HEK293 (cell line): ENCODE data around the gene CKAP4.

ENCODE experiments used
- CTCF ChIA-PET: fragments of 350-600 bp; formaldehyde crosslinking; extraction: SDS; loops from one replicate; lab custom pipeline; 2021; ENCODE audit warnings: antibody characterized with exemption; lab: Yijun Ruan, JAX
- POLR2A ChIA-PET: fragments of 300-600 bp; formaldehyde crosslinking; extraction: SDS; loops from one replicate; lab custom pipeline; 2020; ENCODE audit warnings: antibody characterized with exemption, inconsistent platforms; lab: Yijun Ruan, JAX
- H3K27ac ChIP-seq: fragments of 200-500 bp; sonication (Bioruptor generic); 2 replicates; pipeline ENCODE4 v1.5.1; 2014; ENCODE audit warnings: low read depth, low read length, control low read depth, inconsistent platforms; ENCODE audit errors: extremely low read depth
- H3K36me3 ChIP-seq, 2 experiments: fragments of 200-500 bp in 1 of 2; sonication (Bioruptor generic) in 1 of 2; 1 replicate in 1 of 2; 2 replicates in 1 of 2; pipeline ENCODE4 v1.5.1; 2014 to 2017; ENCODE audit warnings: inconsistent platforms in 2 of 2, low read length in 2 of 2; ENCODE audit not compliant: control insufficient read depth in 2 of 2, insufficient read depth in 1 of 2
- H3K4me1 ChIP-seq: fragments of 200-500 bp; sonication (Bioruptor generic); 2 replicates; pipeline ENCODE4 v1.5.1; 2014; ENCODE audit warnings: mild to moderate bottlenecking, low read length, inconsistent platforms; ENCODE audit not compliant: control insufficient read depth, insufficient read depth
- H3K4me3 ChIP-seq: 2 replicates; pipeline ENCODE4 v1.5.1; 2011; ENCODE audit warnings: low read depth, mild to moderate bottlenecking, control low read depth, low read length, moderate library complexity
- H3K9me3 ChIP-seq: fragments of 200-500 bp; sonication (Bioruptor generic); 2 replicates; pipeline ENCODE4 v1.5.1; 2014; ENCODE audit warnings: low read depth, low read length, inconsistent platforms; ENCODE audit not compliant: control insufficient read depth, insufficient read depth
- GFI1B ChIP-seq: fragments of 450-650 bp; formaldehyde crosslinking; IDR thresholded peaks from 2 replicates; pipeline ENCODE4 v1.5.1; 2016; ENCODE audit warnings: missing biosample characterization, missing genetic modification characterization
- HOXC10 ChIP-seq: sonication (generic); formaldehyde crosslinking; IDR thresholded peaks from 2 replicates; pipeline ENCODE4 v1.8.1; 2023; ENCODE audit warnings: mild to moderate bottlenecking, missing genetic modification reagents
- SETDB1 ChIP-seq: IDR thresholded peaks from one replicate; pipeline ENCODE4 v1.6.1; 2017; ENCODE audit warnings: mild to moderate bottlenecking, low read length, moderate library complexity, mixed read lengths; ENCODE audit not compliant: insufficient read length
- YY1 ChIP-seq: fragments of 450-650 bp; formaldehyde crosslinking; IDR thresholded peaks from 2 replicates; pipeline ENCODE4 v1.5.1; 2018; ENCODE audit warnings: missing biosample characterization, missing genetic modification characterization
- ZNF133 ChIP-seq: fragments of 450-650 bp; formaldehyde crosslinking; IDR thresholded peaks from 2 replicates; pipeline ENCODE4 v1.5.1; 2016; ENCODE audit warnings: missing biosample characterization, missing genetic modification characterization
- ZNF140 ChIP-seq: fragments of 450-650 bp; formaldehyde crosslinking; IDR thresholded peaks from 2 replicates; pipeline ENCODE4 v1.5.1; 2016; ENCODE audit warnings: missing biosample characterization, missing genetic modification characterization
- ZNF24 ChIP-seq: fragments of 450-650 bp; formaldehyde crosslinking; IDR thresholded peaks from 2 replicates; pipeline ENCODE4 v1.5.1; 2016; ENCODE audit warnings: missing biosample characterization, missing genetic modification characterization
- ZNF426 ChIP-seq: fragments of 450-650 bp; formaldehyde crosslinking; IDR thresholded peaks from 2 replicates; pipeline ENCODE4 v1.5.1; 2017; ENCODE audit warnings: missing biosample characterization, missing genetic modification characterization, mild to moderate bottlenecking, inconsistent platforms, moderate library complexity
- ZNF600 ChIP-seq: fragments of 450-650 bp; formaldehyde crosslinking; IDR thresholded peaks from 2 replicates; pipeline ENCODE4 v1.5.1; 2016; ENCODE audit warnings: missing biosample characterization, missing genetic modification characterization
- ZNF660 ChIP-seq: fragments of 450-650 bp; IDR thresholded peaks from 2 replicates; pipeline ENCODE4 v1.5.1; 2018; ENCODE audit warnings: missing biosample characterization, mild to moderate bottlenecking, missing genetic modification characterization
- ZNF776 ChIP-seq: fragments of 450-650 bp; formaldehyde crosslinking; IDR thresholded peaks from 2 replicates; pipeline ENCODE4 v1.5.0; 2017; ENCODE audit warnings: missing biosample characterization, missing genetic modification characterization, borderline replicate concordance
- ZNF843 ChIP-seq: fragments of 450-650 bp; formaldehyde crosslinking; IDR thresholded peaks from 2 replicates; pipeline ENCODE4 v1.5.1; 2016; ENCODE audit warnings: missing biosample characterization, missing genetic modification characterization
- TF ChIP-seq, protein P1 (sequence below): fragments of 450-650 bp; formaldehyde crosslinking; IDR thresholded peaks from 2 replicates; pipeline ENCODE4 v1.5.1; 2017; ENCODE audit warnings: missing biosample characterization, missing genetic modification characterization
- TF ChIP-seq, protein P2 (sequence below): fragments of 450-650 bp; formaldehyde crosslinking; IDR thresholded peaks from 2 replicates; pipeline ENCODE4 v1.5.1; 2016; ENCODE audit warnings: missing biosample characterization, missing genetic modification characterization, low read depth
- TF ChIP-seq, protein P3 (sequence below): fragments of 450-650 bp; formaldehyde crosslinking; IDR thresholded peaks from 2 replicates; pipeline ENCODE4 v1.5.1; 2016; ENCODE audit warnings: missing biosample characterization, missing genetic modification characterization
- TF ChIP-seq, protein P4 (sequence below): fragments of 450-650 bp; formaldehyde crosslinking; IDR thresholded peaks from 2 replicates; pipeline ENCODE4 v1.5.1; 2016; ENCODE audit warnings: missing biosample characterization, missing genetic modification characterization
- TF ChIP-seq, protein P5 (sequence below): fragments of 450-650 bp; formaldehyde crosslinking; IDR thresholded peaks from 2 replicates; pipeline ENCODE4 v1.5.1; 2016; ENCODE audit warnings: missing biosample characterization, missing genetic modification characterization
- TF ChIP-seq, protein P6 (sequence below): fragments of 450-650 bp; formaldehyde crosslinking; optimal IDR thresholded peaks from 2 replicates; pipeline ENCODE3; 2016; ENCODE audit warnings: missing biosample characterization, mild to moderate bottlenecking, missing genetic modification characterization
- TF ChIP-seq, protein P7 (sequence below): fragments of 450-650 bp; formaldehyde crosslinking; IDR thresholded peaks from 2 replicates; pipeline ENCODE4 v1.5.0; 2017; ENCODE audit warnings: missing biosample characterization, missing genetic modification characterization, borderline replicate concordance

Gene CKAP4

DNA sequence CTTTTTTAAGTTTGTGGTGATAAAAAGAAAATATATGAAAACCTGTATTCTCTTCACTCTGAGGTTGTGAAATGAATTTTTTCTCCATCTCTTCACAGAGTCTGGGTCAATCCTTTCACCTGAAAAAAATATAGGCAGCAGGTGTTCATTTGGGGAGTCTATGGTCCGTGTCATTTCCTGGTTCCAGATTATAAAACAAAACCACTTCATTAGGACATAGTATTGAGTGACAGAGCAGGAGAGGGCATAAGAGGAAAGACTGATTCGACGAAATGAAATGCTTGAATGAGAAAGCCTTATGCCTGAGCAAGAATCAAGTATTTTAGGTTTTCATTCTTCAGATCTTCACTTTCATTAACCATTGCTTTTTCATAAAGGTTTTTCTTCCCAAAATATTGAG is 57.2 kb downstream of the CKAP4 start:
- no peaks in the 10 kb centered on the region for H3K4me1 ChIP-seq
- no peak overlapping the region for H3K4me3 ChIP-seq
- ChIA-PET POLR2A (no interaction called here), CTCF (interaction anchor here (0.5 to 0.7 kb wide), 2 partner anchors 423 to 1584 kb away, joined by 3 read pairs; partner anchors contain the start of gene ASCL4)
- H3K9me3 ChIP-seq, result no peaks in the 10 kb centered on the region
- no peaks in the 10 kb centered on the region for H3K36me3 ChIP-seq
- TF ChIP-seq, protein P1, sequence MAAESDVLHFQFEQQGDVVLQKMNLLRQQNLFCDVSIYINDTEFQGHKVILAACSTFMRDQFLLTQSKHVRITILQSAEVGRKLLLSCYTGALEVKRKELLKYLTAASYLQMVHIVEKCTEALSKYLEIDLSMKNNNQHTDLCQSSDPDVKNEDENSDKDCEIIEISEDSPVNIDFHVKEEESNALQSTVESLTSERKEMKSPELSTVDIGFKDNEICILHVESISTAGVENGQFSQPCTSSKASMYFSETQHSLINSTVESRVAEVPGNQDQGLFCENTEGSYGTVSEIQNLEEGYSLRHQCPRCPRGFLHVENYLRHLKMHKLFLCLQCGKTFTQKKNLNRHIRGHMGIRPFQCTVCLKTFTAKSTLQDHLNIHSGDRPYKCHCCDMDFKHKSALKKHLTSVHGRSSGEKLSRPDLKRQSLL (tag by site-specific recombination), result no peak
- no peak for TF ChIP-seq GFI1B (tag by site-specific recombination)
- TF ChIP-seq HOXC10 (CRISPR knock-in tag), result no peak
- TF ChIP-seq, protein P2, sequence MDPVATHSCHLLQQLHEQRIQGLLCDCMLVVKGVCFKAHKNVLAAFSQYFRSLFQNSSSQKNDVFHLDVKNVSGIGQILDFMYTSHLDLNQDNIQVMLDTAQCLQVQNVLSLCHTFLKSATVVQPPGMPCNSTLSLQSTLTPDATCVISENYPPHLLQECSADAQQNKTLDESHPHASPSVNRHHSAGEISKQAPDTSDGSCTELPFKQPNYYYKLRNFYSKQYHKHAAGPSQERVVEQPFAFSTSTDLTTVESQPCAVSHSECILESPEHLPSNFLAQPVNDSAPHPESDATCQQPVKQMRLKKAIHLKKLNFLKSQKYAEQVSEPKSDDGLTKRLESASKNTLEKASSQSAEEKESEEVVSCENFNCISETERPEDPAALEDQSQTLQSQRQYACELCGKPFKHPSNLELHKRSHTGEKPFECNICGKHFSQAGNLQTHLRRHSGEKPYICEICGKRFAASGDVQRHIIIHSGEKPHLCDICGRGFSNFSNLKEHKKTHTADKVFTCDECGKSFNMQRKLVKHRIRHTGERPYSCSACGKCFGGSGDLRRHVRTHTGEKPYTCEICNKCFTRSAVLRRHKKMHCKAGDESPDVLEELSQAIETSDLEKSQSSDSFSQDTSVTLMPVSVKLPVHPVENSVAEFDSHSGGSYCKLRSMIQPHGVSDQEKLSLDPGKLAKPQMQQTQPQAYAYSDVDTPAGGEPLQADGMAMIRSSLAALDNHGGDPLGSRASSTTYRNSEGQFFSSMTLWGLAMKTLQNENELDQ, result no peak
- TF ChIP-seq, protein P3, sequence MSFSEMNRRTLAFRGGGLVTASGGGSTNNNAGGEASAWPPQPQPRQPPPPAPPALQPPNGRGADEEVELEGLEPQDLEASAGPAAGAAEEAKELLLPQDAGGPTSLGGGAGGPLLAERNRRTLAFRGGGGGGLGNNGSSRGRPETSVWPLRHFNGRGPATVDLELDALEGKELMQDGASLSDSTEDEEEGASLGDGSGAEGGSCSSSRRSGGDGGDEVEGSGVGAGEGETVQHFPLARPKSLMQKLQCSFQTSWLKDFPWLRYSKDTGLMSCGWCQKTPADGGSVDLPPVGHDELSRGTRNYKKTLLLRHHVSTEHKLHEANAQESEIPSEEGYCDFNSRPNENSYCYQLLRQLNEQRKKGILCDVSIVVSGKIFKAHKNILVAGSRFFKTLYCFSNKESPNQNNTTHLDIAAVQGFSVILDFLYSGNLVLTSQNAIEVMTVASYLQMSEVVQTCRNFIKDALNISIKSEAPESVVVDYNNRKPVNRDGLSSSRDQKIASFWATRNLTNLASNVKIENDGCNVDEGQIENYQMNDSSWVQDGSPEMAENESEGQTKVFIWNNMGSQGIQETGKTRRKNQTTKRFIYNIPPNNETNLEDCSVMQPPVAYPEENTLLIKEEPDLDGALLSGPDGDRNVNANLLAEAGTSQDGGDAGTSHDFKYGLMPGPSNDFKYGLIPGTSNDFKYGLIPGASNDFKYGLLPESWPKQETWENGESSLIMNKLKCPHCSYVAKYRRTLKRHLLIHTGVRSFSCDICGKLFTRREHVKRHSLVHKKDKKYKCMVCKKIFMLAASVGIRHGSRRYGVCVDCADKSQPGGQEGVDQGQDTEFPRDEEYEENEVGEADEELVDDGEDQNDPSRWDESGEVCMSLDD (tag by site-specific recombination), result no peak
- TF ChIP-seq ZNF843 (tag by site-specific recombination), result no peak
- TF ChIP-seq, protein P4, sequence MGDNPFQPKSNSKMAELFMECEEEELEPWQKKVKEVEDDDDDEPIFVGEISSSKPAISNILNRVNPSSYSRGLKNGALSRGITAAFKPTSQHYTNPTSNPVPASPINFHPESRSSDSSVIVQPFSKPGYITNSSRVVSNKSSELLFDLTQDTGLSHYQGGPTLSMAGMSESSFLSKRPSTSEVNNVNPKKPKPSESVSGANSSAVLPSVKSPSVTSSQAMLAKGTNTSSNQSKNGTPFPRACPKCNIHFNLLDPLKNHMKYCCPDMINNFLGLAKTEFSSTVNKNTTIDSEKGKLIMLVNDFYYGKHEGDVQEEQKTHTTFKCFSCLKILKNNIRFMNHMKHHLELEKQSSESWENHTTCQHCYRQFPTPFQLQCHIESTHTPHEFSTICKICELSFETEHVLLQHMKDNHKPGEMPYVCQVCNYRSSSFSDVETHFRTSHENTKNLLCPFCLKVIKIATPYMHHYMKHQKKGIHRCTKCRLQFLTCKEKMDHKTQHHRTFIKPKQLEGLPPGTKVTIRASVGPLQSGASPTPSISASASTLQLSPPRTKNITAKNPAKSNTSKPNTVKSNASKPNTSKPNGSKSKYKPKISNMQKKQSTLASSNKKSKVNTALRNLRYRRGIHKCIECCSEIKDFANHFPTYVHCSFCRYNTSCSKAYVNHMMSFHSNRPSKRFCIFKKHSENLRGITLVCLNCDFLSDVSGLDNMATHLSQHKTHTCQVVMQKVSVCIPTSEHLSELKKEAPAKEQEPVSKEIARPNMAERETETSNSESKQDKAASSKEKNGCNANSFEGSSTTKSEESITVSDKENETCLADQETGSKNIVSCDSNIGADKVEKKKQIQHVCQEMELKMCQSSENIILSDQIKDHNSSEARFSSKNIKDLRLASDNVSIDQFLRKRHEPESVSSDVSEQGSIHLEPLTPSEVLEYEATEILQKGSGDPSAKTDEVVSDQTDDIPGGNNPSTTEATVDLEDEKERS (tag by site-specific recombination), result no peak
- no peak for TF ChIP-seq ZNF24
- no peak for TF ChIP-seq YY1
- TF ChIP-seq ZNF776, result no peak
- TF ChIP-seq ZNF140 (tag by site-specific recombination), result no peak
- TF ChIP-seq ZNF660 (tag by site-specific recombination), result no peak
- no peak for TF ChIP-seq ZNF426
- TF ChIP-seq, protein P5, sequence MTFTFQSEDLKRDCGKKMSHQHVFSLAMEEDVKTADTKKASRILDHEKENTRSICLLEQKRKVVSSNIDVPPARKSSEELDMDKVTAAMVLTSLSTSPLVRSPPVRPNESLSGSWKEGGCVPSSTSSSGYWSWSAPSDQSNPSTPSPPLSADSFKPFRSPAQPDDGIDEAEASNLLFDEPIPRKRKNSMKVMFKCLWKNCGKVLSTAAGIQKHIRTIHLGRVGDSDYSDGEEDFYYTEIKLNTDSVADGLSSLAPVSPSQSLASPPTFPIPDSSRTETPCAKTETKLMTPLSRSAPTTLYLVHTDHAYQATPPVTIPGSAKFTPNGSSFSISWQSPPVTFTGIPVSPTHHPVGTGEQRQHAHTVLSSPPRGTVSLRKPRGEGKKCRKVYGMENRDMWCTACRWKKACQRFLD, result no peak
- no peak for TF ChIP-seq SETDB1
- TF ChIP-seq, protein P6, sequence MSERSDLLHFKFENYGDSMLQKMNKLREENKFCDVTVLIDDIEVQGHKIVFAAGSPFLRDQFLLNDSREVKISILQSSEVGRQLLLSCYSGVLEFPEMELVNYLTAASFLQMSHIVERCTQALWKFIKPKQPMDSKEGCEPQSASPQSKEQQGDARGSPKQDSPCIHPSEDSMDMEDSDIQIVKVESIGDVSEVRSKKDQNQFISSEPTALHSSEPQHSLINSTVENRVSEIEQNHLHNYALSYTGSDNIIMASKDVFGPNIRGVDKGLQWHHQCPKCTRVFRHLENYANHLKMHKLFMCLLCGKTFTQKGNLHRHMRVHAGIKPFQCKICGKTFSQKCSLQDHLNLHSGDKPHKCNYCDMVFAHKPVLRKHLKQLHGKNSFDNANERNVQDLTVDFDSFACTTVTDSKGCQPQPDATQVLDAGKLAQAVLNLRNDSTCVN, result no peak
- TF ChIP-seq, protein P7, sequence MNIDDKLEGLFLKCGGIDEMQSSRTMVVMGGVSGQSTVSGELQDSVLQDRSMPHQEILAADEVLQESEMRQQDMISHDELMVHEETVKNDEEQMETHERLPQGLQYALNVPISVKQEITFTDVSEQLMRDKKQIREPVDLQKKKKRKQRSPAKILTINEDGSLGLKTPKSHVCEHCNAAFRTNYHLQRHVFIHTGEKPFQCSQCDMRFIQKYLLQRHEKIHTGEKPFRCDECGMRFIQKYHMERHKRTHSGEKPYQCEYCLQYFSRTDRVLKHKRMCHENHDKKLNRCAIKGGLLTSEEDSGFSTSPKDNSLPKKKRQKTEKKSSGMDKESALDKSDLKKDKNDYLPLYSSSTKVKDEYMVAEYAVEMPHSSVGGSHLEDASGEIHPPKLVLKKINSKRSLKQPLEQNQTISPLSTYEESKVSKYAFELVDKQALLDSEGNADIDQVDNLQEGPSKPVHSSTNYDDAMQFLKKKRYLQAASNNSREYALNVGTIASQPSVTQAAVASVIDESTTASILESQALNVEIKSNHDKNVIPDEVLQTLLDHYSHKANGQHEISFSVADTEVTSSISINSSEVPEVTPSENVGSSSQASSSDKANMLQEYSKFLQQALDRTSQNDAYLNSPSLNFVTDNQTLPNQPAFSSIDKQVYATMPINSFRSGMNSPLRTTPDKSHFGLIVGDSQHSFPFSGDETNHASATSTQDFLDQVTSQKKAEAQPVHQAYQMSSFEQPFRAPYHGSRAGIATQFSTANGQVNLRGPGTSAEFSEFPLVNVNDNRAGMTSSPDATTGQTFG (tag by site-specific recombination), result no peak
- TF ChIP-seq ZNF133, result no peak
- no peak for TF ChIP-seq ZNF600 (tag by site-specific recombination)
- no peak overlapping the region for H3K27ac ChIP-seq
